BJ (cell line): ENCODE results near the gene EXOC8. TPM values are rescaled to one million over a fixed set of nuclear protein-coding genes. Genes with fewer than 3 reads are reported as not detected.

ENCODE experiments used
- CTCF ChIA-PET: fragments of 350-600 bp; formaldehyde crosslinking; extraction: SDS; loops from one replicate; lab custom pipeline; 2021; ENCODE audit warnings: antibody characterized with exemption, inconsistent platforms; lab: Yijun Ruan, JAX
- POLR2A ChIA-PET: fragments of 300-600 bp; sonication (Branson Sonifier 250); formaldehyde crosslinking; extraction: SDS; loops from one replicate; lab custom pipeline; 2021; ENCODE audit warnings: antibody characterized with exemption; lab: Charles Lee
- DNase-seq: peaks from one replicate; pipeline ENCODE4 v3.0.0-alpha.2; 2011; ENCODE audit warnings: low read depth
- H3K27me3 ChIP-seq: 2 replicates; pipeline ENCODE4 v1.6.0; 2011; ENCODE audit warnings: low read length; ENCODE audit not compliant: control insufficient read depth, insufficient read depth
- H3K36me3 ChIP-seq: 2 replicates; pipeline ENCODE4 v1.5.1; 2011; ENCODE audit warnings: low read length; ENCODE audit not compliant: control insufficient read depth, insufficient read depth
- H3K4me3 ChIP-seq: 2 replicates; pipeline ENCODE4 v1.5.1; 2011; ENCODE audit warnings: low read depth, mild to moderate bottlenecking, control low read depth, low read length
- CTCF ChIP-seq: IDR thresholded peaks from 2 replicates; pipeline ENCODE4 v1.5.1; 2011; ENCODE audit warnings: low read depth, mild to moderate bottlenecking, control low read depth, inconsistent platforms, low read length, moderate library complexity; ENCODE audit not compliant: insufficient read depth
- polyA plus RNA-seq: library from polyadenylated mRNA; depleted of rRNA; stranded (reverse); fragments of >200 nt; gene quantifications from 2 replicates; pipeline ENCODE4 v1.2.3, GENCODE V29; 2011

Gene EXOC8
- polyA plus RNA-seq, 1 experiment, result 2.7 TPM

GRCh38 chr1:231383159-231383860, 45.7 kb upstream of the EXOC8 start:
- POLR2A ChIA-PET, result no interaction called here
- no peaks in the 10 kb centered on the region for H3K27me3 ChIP-seq
- CTCF ChIA-PET, result interaction anchor here (0.5 to 1.7 kb wide), 3 partner anchors 10 to 176 kb away, joined by 3 to 4 read pairs (median 3); no protein-coding TSS in a partner anchor
- no peaks in the 10 kb centered on the region for H3K36me3 ChIP-seq
- no peak for TF ChIP-seq CTCF
- DNase-seq, result no peak
- no peak overlapping the region for H3K4me3 ChIP-seq

- H3K4me3 ChIP-seq, result no peak overlapping the region
- no peaks in the 10 kb centered on the region for H3K27me3 ChIP-seq
- TF ChIP-seq CTCF, result no peak
- CTCF ChIA-PET, result interaction anchor here (1.2 to 1.7 kb wide), 2 partner anchors 11 kb away, joined by 3 to 4 read pairs; no protein-coding TSS in a partner anchor
- H3K36me3 ChIP-seq, result no peaks in the 10 kb centered on the region
- POLR2A ChIA-PET, result no interaction called here
- no peak for DNase-seq
These were observed 44.8 kb upstream of the EXOC8 start for GRCh38 chr1:231382426-231382825.

- POLR2A ChIA-PET, result no interaction called here
These were observed 44.1 kb upstream of the EXOC8 start for GRCh38 chr1:231381729-231382128.

GRCh38 chr1:231376875-231377549, 39.4 kb upstream of the EXOC8 start:
- Histone ChIP-seq H3K36me3 (no peaks in the 10 kb centered on the region), H3K4me3 (no peak overlapping the region), H3K27me3 (no peaks in the 10 kb centered on the region)
- TF ChIP-seq CTCF, result no peak
- ChIA-PET POLR2A (no interaction called here), CTCF (interaction anchor here (0.6 to 1.4 kb wide), 3 partner anchors 14 to 129 kb away, joined by 3 to 4 read pairs (median 3); no protein-coding TSS in a partner anchor)
- no peak for DNase-seq

More at GRCh38 chr1:231381729-231382128, 44.1 kb upstream of the EXOC8 start:
- CTCF ChIA-PET, result interaction anchor here (0.6 to 1.7 kb wide), 2 partner anchors 12 to 220 kb away, joined by 4 read pairs; no protein-coding TSS in a partner anchor
- Histone ChIP-seq H3K27me3 (no peaks in the 10 kb centered on the region), H3K4me3 (no peak overlapping the region), H3K36me3 (no peaks in the 10 kb centered on the region)
- DNase-seq, result no peak
- no peak for TF ChIP-seq CTCF

GRCh38 chr1:231376101-231376500, 38.4 kb upstream of the EXOC8 start:
- TF ChIP-seq CTCF, result no peak
- H3K4me3 ChIP-seq, result no peak overlapping the region
- H3K36me3 ChIP-seq, result no peaks in the 10 kb centered on the region
- no peak for DNase-seq
- ChIA-PET CTCF (interaction anchor here (1.4 kb wide), 1 partner anchor 13 kb away, joined by 3 read pairs; no protein-coding TSS in a partner anchor), POLR2A (no interaction called here)
- no peaks in the 10 kb centered on the region for H3K27me3 ChIP-seq
